Peyer's patch (tissue), 4 donors: ENCODE measurements around the gene THRB. TPM values are rescaled to one million over a fixed set of nuclear protein-coding genes. Genes with fewer than 3 reads are reported as not detected.

Experiments used
- DNase-seq, 3 donors: peaks; one replicate each; pipeline ENCODE4 v3.0.0-alpha.2; 2017 to 2019
- H3K27ac ChIP-seq, 4 donors: fragments of 200-600 bp; sonication (generic); one replicate each; pipeline ENCODE4 v1.5.1; 2016 to 2019
- H3K27me3 ChIP-seq, 2 donors: fragments of 200-600 bp; sonication (generic); one replicate each; pipeline ENCODE4 v1.5.1; 2019
- H3K36me3 ChIP-seq, 3 donors: fragments of 200-600 bp; sonication (generic); one replicate each; pipeline ENCODE4 v1.5.1; 2016 to 2019
- H3K4me1 ChIP-seq, 4 donors: fragments of 200-600 bp; sonication (generic); one replicate each; pipeline ENCODE4 v1.5.1; 2016 to 2019
- H3K4me3 ChIP-seq, 4 donors: fragments of 200-600 bp; sonication (generic); 1 replicate in 3 of 4; 2 replicates in 1 of 4; pipeline ENCODE4 v1.5.1; 2016 to 2019; ENCODE audit warnings: mild to moderate bottlenecking in 1 of 4
- H3K9me3 ChIP-seq, 4 donors: fragments of 200-600 bp; sonication (generic); one replicate each; pipeline ENCODE4 v1.5.1; 2016 to 2019; ENCODE audit warnings: mild to moderate bottlenecking in 1 of 4
- CTCF ChIP-seq, 6 experiments: fragments of 450-650 bp in 4 of 6; fragments of 200-600 bp in 2 of 6; sonication (generic) in 1 of 6; IDR thresholded peaks; one replicate each; pipeline ENCODE4 v1.5.1; 2017 to 2019; ENCODE audit warnings: antibody characterized with exemption in 6 of 6, mild to moderate bottlenecking in 3 of 6, moderate library complexity in 1 of 6
- POLR2A ChIP-seq, 2 donors: fragments of 450-650 bp; IDR thresholded peaks; one replicate each; pipeline ENCODE4 v1.5.1; 2017; ENCODE audit warnings: antibody characterized with exemption in 2 of 2, mild to moderate bottlenecking in 2 of 2, moderate library complexity in 2 of 2
- total RNA-seq, 4 donors: library from RNA; depleted of rRNA; stranded (reverse); fragments of >200 nt; gene quantifications; one replicate each; pipeline ENCODE4 v1.1.0, GENCODE V29; 2016

The THRB gene
- total RNA-seq, 4 donors from 2014 or later = 2.6 to 13.2 (median 8.4) TPM

GRCh38 chr3:24513463-24513862 lies 18.8 kb upstream of the THRB start:
- no peak overlapping the region for H3K4me3 ChIP-seq
- no peaks in the 10 kb centered on the region for H3K4me1 ChIP-seq
- no peaks in the 10 kb centered on the region for H3K27me3 ChIP-seq
- TF ChIP-seq POLR2A (IDR thresholded peaks at IDR 0.05) (no peak), CTCF (IDR thresholded peaks at IDR 0.05) (no peak)
- no peaks in the 10 kb centered on the region for H3K36me3 ChIP-seq
- no peak for DNase-seq
- no peak overlapping the region for H3K27ac ChIP-seq
- H3K9me3 ChIP-seq = no peaks in the 10 kb centered on the region

- H3K4me1 ChIP-seq = no peaks in the 10 kb centered on the region
- no peaks in the 10 kb centered on the region for H3K9me3 ChIP-seq
- TF ChIP-seq CTCF (IDR thresholded peaks at IDR 0.05) (no peak), POLR2A (IDR thresholded peaks at IDR 0.05) (no peak)
- no peaks in the 10 kb centered on the region for H3K27me3 ChIP-seq
- no peaks in the 10 kb centered on the region for H3K36me3 ChIP-seq
- no peak overlapping the region for H3K27ac ChIP-seq
- H3K4me3 ChIP-seq = no peak overlapping the region
- DNase-seq = no peak
These were observed 18.0 kb upstream of the THRB start for GRCh38 chr3:24512564-24513197.

- no peaks in the 10 kb centered on the region for H3K9me3 ChIP-seq
- TF ChIP-seq POLR2A (IDR thresholded peaks at IDR 0.05) (no peak), CTCF (IDR thresholded peaks at IDR 0.05) (no peak)
- no peak overlapping the region for H3K4me3 ChIP-seq
- no peak for DNase-seq
- H3K27ac ChIP-seq = no peak overlapping the region
- no peaks in the 10 kb centered on the region for H3K4me1 ChIP-seq
- no peaks in the 10 kb centered on the region for H3K36me3 ChIP-seq
- no peaks in the 10 kb centered on the region for H3K27me3 ChIP-seq
These were observed 15.5 kb upstream of the THRB start for GRCh38 chr3:24510030-24510648.

- Histone ChIP-seq H3K27ac (no peak overlapping the region), H3K4me1 (no peaks in the 10 kb centered on the region), H3K4me3 (no peak overlapping the region), H3K36me3 (no peaks in the 10 kb centered on the region), H3K9me3 (no peaks in the 10 kb centered on the region), H3K27me3 (no peaks in the 10 kb centered on the region)
- no peak for TF ChIP-seq POLR2A (IDR thresholded peaks at IDR 0.05)
- TF ChIP-seq CTCF (IDR thresholded peaks at IDR 0.05) = no peak
- DNase-seq = no peak
These were observed 13.8 kb upstream of the THRB start for GRCh38 chr3:24508423-24508839.

GRCh38 chr3:24507776-24508422 lies 13.2 kb upstream of the THRB start:
- peak in 2 of 3 donors; percentile 24 to 55 for DNase-seq
- Histone ChIP-seq H3K4me1 (no peaks in the 10 kb centered on the region), H3K27me3 (no peaks in the 10 kb centered on the region), H3K36me3 (no peaks in the 10 kb centered on the region), H3K9me3 (no peaks in the 10 kb centered on the region), H3K27ac (no peak overlapping the region), H3K4me3 (no peak overlapping the region)
- TF ChIP-seq POLR2A (IDR thresholded peaks at IDR 0.05) = no peak
- no peak for TF ChIP-seq CTCF (IDR thresholded peaks at IDR 0.05)
